GM19239 (cell line): ENCODE results near the gene MACROD1.

Experiments
- DNase-seq: peaks from one replicate; pipeline ENCODE4 v3.0.0; 2011; ENCODE audit warnings: low spot score; ENCODE audit not compliant: insufficient read length
- FAIRE-seq: peaks from 2 replicates; lab custom pipeline; 2011; peaks lifted over from hg19 to GRCh38; lab: Jason Lieb, UNC

MACROD1 gene

GRCh38 chr11:64045700-64046099 is 120.2 kb downstream of the MACROD1 start:
- FAIRE-seq (no peak), DNase-seq (no peak)

GRCh38 chr11:64044730-64045393 is 121.1 kb downstream of the MACROD1 start:
- DNase-seq (no peak), FAIRE-seq (no peak)

GRCh38 chr11:64043545-64043944 is 122.4 kb downstream of the MACROD1 start:
- DNase-seq, result no peak
- no peak for FAIRE-seq

GRCh38 chr11:64042301-64042700 is 123.6 kb downstream of the MACROD1 start:
- FAIRE-seq, result no peak
- no peak for DNase-seq

- FAIRE-seq, result no peak
Observed at GRCh38 chr11:64041846-64042245, 124.1 kb downstream of the MACROD1 start.

GRCh38 chr11:64040684-64041322 is 125.1 kb downstream of the MACROD1 start:
- no peak for FAIRE-seq
- DNase-seq, result no peak

More at GRCh38 chr11:64041846-64042245, 124.1 kb downstream of the MACROD1 start:
- no peak for DNase-seq

- FAIRE-seq, result no peak
- DNase-seq, result no peak
Observed at GRCh38 chr11:64039012-64039665, 126.8 kb downstream of the MACROD1 start.

- FAIRE-seq, result no peak
- DNase-seq, result no peak
Observed at GRCh38 chr11:64038500-64038899, 127.4 kb downstream of the MACROD1 start.

GRCh38 chr11:64037027-64037634 is 128.8 kb downstream of the MACROD1 start:
- DNase-seq (no peak), FAIRE-seq (no peak)

- DNase-seq, result no peak
- FAIRE-seq, result no peak
Observed at GRCh38 chr11:64036087-64037026, 129.6 kb downstream of the MACROD1 start.

GRCh38 chr11:64035576-64035975 is 130.3 kb downstream of the MACROD1 start, which contains the start of gene FLRT1:
FLRT1 (plus strand) TSS chr11:64035931; CDS start chr11:64116268, 80,337 bp downstream.
- DNase-seq (no peak), FAIRE-seq (no peak)

- FAIRE-seq (no peak), DNase-seq (no peak)
Observed at GRCh38 chr11:64035081-64035524, 130.8 kb downstream of the MACROD1 start.

GRCh38 chr11:64034411-64034811 is 131.5 kb downstream of the MACROD1 start:
- FAIRE-seq, result no peak

GRCh38 chr11:64032050-64032449 is 133.9 kb downstream of the MACROD1 start:
- DNase-seq (no peak), FAIRE-seq (no peak)

More at GRCh38 chr11:64034411-64034811, 131.5 kb downstream of the MACROD1 start:
- DNase-seq, result no peak

- no peak for FAIRE-seq
- DNase-seq, result no peak
Observed at GRCh38 chr11:64031001-64031400, 134.9 kb downstream of the MACROD1 start.

GRCh38 chr11:64029773-64030172 is 136.1 kb downstream of the MACROD1 start:
- FAIRE-seq, result no peak

GRCh38 chr11:64028398-64029115 is 137.4 kb downstream of the MACROD1 start:
- DNase-seq (no peak), FAIRE-seq (no peak)

More at GRCh38 chr11:64029773-64030172, 136.1 kb downstream of the MACROD1 start:
- no peak for DNase-seq

- FAIRE-seq, result no peak
- no peak for DNase-seq
Observed at GRCh38 chr11:64027651-64028397, 138.1 kb downstream of the MACROD1 start.
